HepG2 (cell line): Measurements from ENCODE around the gene MAP3K3. TPM values are rescaled to one million over a fixed set of nuclear protein-coding genes. Genes with fewer than 3 reads are reported as not detected.
A peak's percentile ranks its signal among the peaks of the same experiment; 100 is the strongest.

Experiments
- ARNT2 ChIP-seq: sonication (generic); formaldehyde crosslinking; IDR thresholded peaks from 2 replicates; pipeline ENCODE4 v1.8.0; 2022; ENCODE audit warnings: mild to moderate bottlenecking, low read depth, missing genetic modification reagents, moderate library complexity
- CBX5 ChIP-seq: sonication (generic); formaldehyde crosslinking; IDR thresholded peaks from 2 replicates; pipeline ENCODE4 v1.4.0; 2020; ENCODE audit warnings: missing genetic modification reagents, borderline replicate concordance
- CREBL2 ChIP-seq: sonication (generic); formaldehyde crosslinking; IDR thresholded peaks from 2 replicates; pipeline ENCODE4 v1.8.1; 2023; ENCODE audit warnings: missing genetic modification reagents, mild to moderate bottlenecking, borderline replicate concordance
- GPN1 ChIP-seq: sonication (generic); formaldehyde crosslinking; IDR thresholded peaks from 2 replicates; pipeline ENCODE4 v1.5.1; 2020; ENCODE audit warnings: missing genetic modification reagents, borderline replicate concordance
- KDM3A ChIP-seq: IDR thresholded peaks from 2 replicates; pipeline ENCODE4 v1.6.1; 2018; ENCODE audit warnings: low read depth, missing compliant biosample characterization
- LBX2 ChIP-seq: sonication (generic); formaldehyde crosslinking; IDR thresholded peaks from 2 replicates; pipeline ENCODE4 v1.5.0; 2020; ENCODE audit warnings: missing genetic modification reagents, mild to moderate bottlenecking, borderline replicate concordance
- MED13 ChIP-seq: sonication (generic); formaldehyde crosslinking; IDR thresholded peaks from 2 replicates; pipeline ENCODE4 v1.5.0; 2020; ENCODE audit warnings: missing genetic modification reagents
- NR2C2 ChIP-seq: sonication (generic); formaldehyde crosslinking; IDR thresholded peaks from 2 replicates; pipeline ENCODE4 v1.4.0; 2020; ENCODE audit warnings: missing genetic modification reagents, mild to moderate bottlenecking, moderate library complexity, borderline replicate concordance
- RBFOX2 ChIP-seq: fragments of 200-400 bp; formaldehyde crosslinking; IDR thresholded peaks from 2 replicates; pipeline ENCODE4 v1.6.1; 2017; ENCODE audit warnings: low read depth, mild to moderate bottlenecking, low read length
- SRY ChIP-seq: sonication (generic); formaldehyde crosslinking; IDR thresholded peaks from 2 replicates; pipeline ENCODE4 v1.8.0; 2022; ENCODE audit warnings: mild to moderate bottlenecking, missing genetic modification reagents
- THAP8 ChIP-seq: sonication (generic); formaldehyde crosslinking; IDR thresholded peaks from 2 replicates; pipeline ENCODE4 v1.5.1; 2020; ENCODE audit warnings: missing genetic modification reagents, mild to moderate bottlenecking, borderline replicate concordance
- ZBTB2 ChIP-seq: sonication (generic); formaldehyde crosslinking; IDR thresholded peaks from 2 replicates; pipeline ENCODE4 v1.8.0; 2022; ENCODE audit warnings: low read depth, missing genetic modification reagents
- ZBTB40 ChIP-seq, 2 experiments: fragments of 450-650 bp in 1 of 2; sonication (generic) in 1 of 2; formaldehyde crosslinking in 1 of 2; IDR thresholded peaks; 2 replicates each; pipeline versions ENCODE4 v1.6.1 to v1.8.0; 2016 to 2022; ENCODE audit warnings: antibody characterized with exemption in 1 of 2, mild to moderate bottlenecking in 1 of 2, missing genetic modification reagents in 1 of 2
- ZKSCAN1 ChIP-seq: fragments of 150-350 bp; IDR thresholded peaks from 2 replicates; pipeline ENCODE4 v1.6.1; 2014; ENCODE audit warnings: low read length
- ZMAT3 ChIP-seq: sonication (generic); formaldehyde crosslinking; conservative IDR thresholded peaks from 2 replicates; pipeline ENCODE4 v1.7.0; 2021; ENCODE audit warnings: missing genetic modification reagents
- ZNF589 ChIP-seq: sonication (generic); formaldehyde crosslinking; conservative IDR thresholded peaks from 2 replicates; pipeline ENCODE4 v1.8.0; 2022; ENCODE audit warnings: mild to moderate bottlenecking, moderate library complexity, missing genetic modification reagents
- polyA plus RNA-seq, 8 experiments: library from polyadenylated mRNA; depleted of rRNA in 3 of 8; stranded (reverse) in 7 of 8; unstranded in 1 of 8; fragments of >200 nt; fragmentation: Illumina TruSeq in 4 of 8; extraction: Trizol in 4 of 8; gene quantifications; 2 replicates each; pipeline versions ENCODE4 v1.2.1 to v1.2.3, GENCODE V29; 2011 to 2016; ENCODE audit warnings: low read depth in 4 of 8, missing spikeins in 1 of 8, mixed read lengths in 1 of 8; ENCODE audit not compliant: insufficient read depth in 1 of 8
- total RNA-seq, 5 experiments: library from RNA; depleted of rRNA; stranded (reverse); fragments of >200 nt; fragmentation: Illumina TruSeq; extraction: Trizol; gene quantifications; 2 replicates each; pipeline ENCODE4 v1.2.3, GENCODE V29; 2016; ENCODE audit warnings: low read depth in 1 of 5

Gene MAP3K3
- total and polyA plus RNA-seq, 2 of the 13 experiments (the other 11 are each of a cell fraction or from before 2014, with no cell fraction given): 17.7 to 21.8 TPM

DNA sequence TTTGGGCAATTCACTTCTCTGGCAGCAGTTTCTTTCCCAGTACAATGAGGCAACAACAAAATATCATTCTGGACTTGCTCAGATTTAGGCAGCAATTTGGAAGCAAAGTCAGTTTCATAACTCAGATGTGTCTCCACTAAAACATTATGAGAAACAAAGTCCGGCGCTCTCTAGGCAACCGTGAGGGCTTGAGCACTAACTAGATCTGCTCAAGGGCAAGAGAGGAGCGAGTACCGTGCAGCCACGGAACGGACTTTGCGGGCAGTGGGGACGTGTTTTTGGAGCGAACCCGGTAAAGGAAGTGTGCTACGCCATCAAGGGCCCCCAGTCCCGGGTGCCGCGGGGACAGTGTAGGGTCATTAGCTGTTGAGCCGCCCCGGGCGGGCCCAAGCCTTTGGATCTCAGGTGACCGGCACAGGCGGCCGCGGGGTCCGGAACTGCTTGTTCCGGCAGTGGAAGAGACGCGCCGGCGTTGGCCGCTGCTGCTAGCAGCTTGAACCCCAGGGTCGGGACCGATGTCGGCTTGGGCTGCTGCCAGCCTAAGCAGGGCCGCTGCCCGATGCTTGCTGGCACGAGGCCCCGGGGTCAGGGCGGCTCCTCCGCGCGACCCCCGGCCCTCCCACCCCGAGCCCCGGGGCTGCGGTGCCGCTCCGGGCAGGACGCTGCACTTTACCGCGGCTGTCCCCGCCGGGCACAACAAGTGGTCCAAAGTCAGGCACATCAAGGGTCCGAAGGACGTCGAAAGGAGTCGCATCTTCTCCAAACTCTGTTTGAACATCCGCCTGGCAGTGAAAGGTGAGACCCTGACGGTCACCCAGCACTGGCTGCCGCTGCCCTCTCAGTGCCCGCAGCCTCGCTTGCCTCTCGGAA is 21.4 kb upstream of the MAP3K3 start, which contains the start of gene TACO1 (continued):
- TF ChIP-seq ZBTB40 (IDR thresholded peaks at IDR 0.05) (peak; percentile 95), ZBTB40 (CRISPR knock-in tag; IDR thresholded peaks at IDR 0.05) (peak; percentile 94), ZNF589 (peak; percentile 92; the same call in 1 of the 2 replicates), CREBL2 (CRISPR knock-in tag) (peak; percentile 66; the same call in 1 of the 2 replicates), CBX5 (peak; percentile 100), GPN1 (0 out of 2 replicates have a peak, but pooled peaks have one; percentile 24), SRY (CRISPR knock-in tag) (peak; percentile 79), KDM3A (peak; percentile 99), ZMAT3 (CRISPR knock-in tag) (peak; percentile 87), LBX2 (CRISPR knock-in tag) (no peak), NR2C2 (CRISPR knock-in tag) (peak; percentile 91), THAP8 (CRISPR knock-in tag) (peak; percentile 34; the same call in 1 of the 2 replicates), ZKSCAN1 (peak; percentile 72), ZBTB2 (CRISPR knock-in tag) (peak; percentile 94), ARNT2 (CRISPR knock-in tag) (peak; percentile 56; the same call in 1 of the 2 replicates), MED13 (CRISPR knock-in tag) (peak; percentile 78), RBFOX2 (peak; percentile 97)
